Hematopoietic multipotent progenitor cell treated with erythropoietin and hydrocortisone succinate and interleukin-3 and kit ligand, for 17 days (in vitro differentiated cells): Measurements from ENCODE around the gene PPA1.
"Not testable (repeated sequence)": the region's sequence is repeated elsewhere in the genome, so short reads cannot be mapped to it uniquely, and the experiment has no call there.

Experiments
- DNase-seq: peaks from one replicate; pipeline ENCODE4 v3.0.0-alpha.2; 2015; ENCODE audit warnings: low spot score

PPA1 gene

DNA sequence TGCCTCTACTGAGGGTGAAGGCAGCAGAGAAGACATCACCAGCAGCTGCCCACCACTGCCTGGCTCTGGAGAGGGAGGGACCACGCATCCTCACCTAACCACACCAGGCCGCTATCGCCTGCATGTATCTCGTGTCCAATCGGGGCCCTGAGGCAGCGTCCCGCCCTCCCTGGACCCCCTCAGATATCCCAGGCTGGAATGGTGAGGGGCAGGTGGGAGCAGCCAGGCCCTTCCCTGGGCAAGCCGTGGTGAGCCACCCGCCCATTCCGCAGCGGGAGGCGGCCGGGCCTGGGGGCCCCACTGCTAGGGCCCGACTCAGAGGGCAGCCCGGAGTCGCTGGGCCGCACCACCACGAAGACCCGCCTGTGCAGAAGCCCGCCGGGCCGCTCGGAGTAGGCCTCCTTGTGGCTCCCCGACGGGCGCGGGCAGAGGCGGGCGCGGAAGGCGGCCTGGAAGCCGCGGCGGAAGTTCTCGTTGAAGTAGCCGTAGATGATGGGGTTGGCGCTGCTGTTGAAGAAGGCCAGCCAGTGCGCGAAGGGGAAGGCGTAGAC is 21.6 kb upstream of the PPA1 start:
- DNase-seq: no peak

DNA sequence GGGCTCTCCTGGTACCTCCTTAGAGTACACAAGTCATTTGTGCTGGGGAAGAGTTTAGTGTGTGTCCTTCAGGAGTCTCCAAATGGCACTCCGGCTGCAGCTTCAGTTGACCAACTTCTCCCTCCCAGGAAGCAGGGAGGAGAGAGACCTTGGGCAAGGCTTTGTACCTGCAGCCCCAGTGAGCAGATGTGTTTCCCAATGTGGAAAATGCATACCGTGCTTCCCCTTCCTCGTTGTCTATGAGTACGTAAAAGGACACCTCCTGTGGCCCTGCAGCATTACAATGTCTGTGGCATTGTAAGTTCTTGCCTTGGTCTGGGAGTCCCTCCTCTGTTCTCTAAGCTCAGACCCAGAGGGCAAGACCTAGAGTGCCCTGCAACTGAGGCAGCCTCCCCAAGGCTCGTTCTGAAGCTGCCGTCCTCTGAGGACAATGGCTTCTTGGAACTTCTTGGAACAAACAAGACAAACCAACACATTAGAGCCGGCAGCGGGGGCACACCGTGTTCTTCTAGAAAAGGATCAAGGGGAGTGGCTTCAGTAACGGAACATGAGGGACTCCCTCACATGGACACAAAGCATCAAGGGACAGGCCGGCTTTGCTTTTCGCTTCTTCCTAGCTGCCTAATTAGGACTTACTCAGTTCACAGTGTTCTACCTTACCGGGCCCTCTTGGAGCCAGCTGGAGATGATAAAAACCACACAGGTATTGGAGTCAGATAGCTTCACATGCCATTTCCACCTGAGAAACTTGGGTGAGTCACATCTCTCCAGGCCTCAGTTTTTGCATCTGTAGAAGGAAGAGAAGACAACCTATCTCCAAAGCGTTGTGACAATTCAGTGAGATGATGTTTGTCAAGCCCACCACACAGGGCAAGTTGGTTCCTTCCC is 20.9 kb upstream of the PPA1 start:
- DNase-seq: no peak

DNA sequence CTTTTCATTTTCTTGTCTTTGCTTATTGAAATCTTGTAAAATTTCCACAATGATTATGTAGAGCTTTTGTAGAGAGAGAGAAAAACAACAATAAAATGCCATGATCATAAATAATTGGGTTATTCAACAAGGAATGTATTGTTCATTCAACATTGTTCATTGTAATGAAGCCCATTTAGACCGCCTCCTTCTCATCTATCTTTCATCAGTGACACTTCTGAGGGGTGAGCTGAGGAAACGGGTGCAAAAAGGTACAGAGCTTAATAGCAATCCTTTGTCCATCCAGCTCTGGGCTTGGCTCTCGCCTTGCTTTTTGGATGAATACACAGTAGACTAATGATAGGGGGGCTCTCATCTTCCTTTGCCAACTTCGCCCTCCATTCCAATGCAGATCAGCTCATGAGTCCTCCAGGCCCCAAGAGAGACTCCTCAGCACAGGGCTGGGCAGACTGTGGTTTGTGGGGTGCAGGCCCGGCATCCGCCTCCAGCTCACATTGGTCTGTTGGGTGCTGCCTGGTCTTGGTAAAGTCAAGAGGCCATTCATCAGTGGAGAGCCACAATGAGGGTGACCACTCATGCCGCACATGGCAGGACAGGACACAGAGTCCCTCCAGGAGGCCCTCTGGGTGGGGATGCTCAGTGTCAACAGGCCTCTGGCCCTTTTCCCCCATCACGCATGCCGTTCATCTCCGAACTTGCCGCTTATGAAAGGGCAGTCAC is 17.9 kb upstream of the PPA1 start:
- DNase-seq: no peak

DNA sequence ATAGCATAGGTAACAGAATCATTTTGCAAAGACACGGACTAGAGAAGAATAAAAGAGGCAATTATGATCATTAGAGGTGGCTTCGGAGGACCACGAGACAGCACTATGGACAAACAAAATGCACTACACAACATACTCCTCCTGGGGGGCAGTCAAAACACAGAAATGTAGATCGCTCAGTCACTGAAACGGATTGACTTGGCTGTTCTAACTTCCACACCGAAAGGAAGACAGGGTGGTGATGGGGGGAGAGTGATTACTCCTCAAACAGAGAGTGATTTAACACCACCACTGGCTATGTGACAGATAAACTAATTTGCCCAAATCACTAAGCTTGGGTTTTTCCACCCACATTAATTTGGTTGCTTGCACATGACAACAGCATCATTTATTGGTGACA is 14.1 kb upstream of the PPA1 start:
- no peak for DNase-seq

DNA sequence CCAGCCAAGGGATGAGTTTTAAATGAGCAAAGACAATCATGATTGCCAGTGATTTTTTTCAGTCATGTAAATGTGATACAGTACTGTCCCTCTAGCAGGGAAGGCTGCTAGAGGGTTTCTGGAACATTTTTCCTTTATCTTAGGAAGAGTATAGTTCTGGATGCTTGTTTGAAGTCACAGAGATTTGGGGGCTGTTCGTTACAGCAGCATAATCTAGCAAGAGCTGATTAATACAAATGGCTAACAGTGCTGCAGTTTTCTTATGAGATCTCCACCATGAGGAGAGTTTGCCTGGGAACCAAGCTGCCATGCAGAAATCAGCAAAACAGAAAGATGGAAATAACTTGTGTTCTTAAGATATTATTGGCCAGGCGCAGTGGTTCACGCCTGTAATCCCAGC is 7.9 kb upstream of the PPA1 start:
- no peak for DNase-seq

DNA sequence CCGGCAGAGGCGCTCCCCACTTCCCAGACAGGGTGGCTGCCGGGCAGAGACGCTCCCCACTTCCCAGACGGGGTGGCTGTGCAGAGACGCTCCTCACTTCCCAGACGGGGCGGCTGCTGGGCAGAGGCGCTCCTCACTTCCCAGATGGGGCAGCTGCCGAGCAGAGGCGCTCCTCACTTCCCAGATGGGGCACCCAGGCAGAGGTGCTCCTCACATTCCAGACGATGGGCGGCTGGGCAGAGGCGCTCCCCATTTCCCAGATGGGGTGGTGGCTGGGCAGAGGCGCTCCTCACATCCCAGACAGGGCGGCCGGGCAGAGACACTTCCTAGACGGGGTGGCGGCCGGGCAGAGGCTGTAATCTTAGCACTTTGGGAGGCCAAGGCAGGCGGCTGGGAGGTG is 6.8 kb upstream of the PPA1 start:
- DNase-seq: not testable (repeated sequence)

DNA sequence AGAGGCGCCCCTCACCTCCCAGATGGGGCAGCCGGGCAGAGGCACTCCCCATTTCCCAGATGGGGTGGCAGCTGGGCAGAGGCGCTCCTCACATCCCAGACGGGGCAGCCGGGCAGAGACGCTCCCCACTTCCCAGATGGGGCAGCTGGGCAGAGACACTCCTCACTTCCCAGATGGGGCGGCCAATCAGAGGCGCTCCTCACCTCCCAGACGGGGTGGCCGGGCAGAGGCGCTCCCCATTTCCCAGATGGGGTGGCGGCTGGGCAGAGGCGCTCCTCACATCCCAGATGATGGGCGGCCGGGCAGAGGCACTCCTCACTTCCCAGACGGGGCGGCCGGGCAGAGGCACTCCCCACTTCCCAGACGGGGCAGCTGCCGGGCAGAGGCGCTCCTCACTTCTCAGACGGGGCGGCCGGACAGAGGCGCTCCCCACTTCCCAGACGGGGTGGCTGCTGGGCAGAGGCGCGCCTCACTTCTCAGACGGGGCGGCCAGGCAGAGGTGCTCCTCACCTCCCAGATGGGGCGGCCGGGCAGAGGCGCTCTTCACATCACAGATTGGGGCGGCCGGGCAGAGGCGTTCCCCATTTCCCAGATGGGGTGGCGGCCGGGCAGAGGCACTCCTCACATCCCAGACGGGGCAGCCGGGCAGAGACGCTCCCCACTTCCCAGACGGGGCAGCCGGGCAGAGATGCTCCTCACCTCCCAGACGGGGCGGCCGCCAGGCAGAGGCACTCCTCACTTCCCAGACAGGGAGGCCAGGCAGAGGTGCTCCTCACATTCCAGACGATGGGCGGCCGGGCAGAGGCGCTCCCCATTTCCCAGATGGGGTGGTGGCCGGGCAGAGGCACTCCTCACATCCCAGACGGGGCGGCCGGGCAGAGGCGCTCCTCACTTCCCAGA is 6.1 kb upstream of the PPA1 start:
- not testable (repeated sequence) for DNase-seq

DNA sequence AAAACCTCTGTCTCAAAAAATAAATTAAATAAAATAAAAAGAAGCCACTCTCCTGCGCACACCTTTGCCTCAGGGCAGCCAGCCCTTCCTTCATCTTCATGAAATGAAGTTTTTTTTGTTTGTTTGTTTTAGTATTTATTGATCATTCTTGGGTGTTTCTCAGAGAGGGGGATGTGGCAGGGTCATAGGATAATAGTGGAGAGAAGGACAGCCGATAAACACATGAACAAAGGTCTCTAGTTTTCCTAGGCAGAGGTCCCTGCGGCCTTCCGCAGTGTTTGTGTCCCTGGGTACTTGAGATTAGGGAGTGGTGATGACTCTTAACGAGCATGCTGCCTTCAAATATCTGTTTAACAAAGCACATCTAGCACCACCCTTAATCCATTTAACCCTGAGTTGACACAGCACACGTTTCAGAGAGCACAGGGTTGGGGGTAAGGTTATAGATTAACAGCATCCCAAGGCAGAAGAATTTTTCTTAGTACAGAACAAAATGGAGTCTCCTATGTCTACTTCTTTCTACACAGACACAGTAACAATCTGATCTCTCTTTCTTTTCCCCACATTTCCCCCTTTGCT is 4.8 kb upstream of the PPA1 start:
- DNase-seq: not testable (repeated sequence)

DNA sequence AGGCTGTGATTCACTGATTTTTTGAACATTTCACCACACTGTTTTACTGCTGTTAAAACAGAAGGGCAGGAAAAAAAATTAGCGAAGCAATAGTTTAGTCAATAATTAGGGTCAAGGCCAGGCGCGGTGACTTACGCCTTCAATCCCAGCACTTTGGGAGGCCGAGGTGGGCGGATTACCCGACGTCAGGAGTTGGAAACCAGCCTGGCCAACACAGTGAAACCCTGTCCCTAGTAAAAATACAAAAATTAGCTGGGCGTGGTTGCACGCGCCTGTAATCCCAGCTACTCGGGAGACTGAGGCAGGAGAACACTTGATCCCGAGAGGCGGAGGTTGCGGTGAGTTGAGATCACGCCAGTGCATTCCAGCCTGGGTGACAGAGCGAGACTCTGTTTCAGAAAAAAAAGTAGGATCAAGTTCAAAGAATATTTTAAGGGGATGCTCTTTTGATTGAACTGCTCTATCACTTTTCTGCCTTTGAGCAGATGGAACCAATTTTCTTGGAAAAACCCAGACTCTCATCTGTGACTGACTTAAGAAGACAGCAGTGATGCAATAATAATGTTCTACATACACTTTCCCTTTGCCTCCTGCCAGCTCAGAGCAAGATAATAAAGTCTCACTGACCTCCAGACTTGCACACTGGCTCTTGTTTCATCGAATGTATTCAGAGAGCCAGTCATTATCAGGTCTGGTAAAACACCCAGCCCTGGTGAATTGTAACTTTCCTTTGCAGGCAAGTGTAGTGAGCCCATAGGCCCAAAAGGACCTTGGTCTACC is 1.6 kb upstream of the PPA1 start:
- DNase-seq: no peak

DNA sequence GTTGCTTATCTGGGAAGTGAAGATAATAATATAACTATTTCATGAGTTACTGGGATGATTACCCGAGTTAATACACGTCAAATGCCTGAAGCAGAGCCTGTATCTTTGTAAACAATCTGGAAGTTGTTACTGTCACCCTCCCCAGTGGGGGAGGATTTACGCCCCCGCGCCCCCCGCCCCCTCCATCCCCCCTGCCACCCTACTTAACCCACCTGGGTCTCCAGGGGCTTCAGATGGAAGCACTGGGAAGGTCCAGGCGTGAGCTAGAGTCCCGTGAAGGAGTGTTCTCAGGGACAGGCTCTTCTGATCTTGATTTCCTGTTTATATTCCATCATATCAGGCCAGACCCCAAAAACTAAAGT is 691 bp upstream of the PPA1 start:
- no peak for DNase-seq

DNA sequence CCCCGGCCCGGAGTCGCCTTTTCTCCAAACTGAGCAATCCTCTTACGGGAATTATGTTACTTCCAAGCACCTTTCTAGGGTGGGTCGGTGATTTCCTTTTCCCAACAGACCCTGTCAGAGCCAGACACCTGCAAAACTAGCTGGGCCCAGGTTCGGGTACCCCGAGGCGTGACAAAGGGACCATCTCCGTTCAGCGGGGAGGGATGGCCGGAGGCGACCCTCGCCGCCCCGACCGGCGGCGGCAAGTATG is 445 bp downstream of the PPA1 start:
- no peak for DNase-seq

DNA sequence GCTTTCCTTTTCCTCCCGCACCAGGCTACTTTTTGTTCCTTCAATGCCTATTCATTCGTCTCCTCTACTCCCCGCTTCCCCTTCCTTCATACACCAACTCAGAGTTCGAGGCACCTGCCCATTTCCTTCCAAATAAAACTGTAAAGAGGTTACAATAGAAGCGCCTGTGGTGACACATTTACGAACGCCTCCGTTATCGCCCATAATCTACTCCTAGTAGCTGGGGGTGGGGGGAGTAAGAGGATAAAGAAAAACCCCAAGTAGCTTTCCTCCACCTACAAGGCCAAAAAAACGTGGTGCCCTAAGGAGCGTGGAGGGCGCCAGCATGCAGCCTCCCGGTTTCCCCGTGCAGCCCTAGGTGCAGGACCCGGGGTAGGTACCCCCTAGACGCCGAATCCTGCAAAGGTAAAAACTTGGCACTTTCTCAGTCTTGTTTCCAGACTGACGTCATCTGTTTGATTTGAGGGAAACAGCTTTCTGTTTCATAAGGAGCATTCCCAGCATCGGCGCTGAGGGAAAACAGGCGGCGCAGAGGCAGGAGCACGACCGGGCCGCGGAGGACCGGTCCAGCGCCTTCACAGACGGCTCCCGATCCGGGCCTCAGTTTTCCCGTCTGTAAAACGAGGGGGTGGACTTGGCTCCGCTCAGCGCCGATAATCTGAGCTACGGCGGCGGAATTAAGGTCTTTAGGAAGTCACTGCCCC is 922 bp downstream of the PPA1 start:
- DNase-seq: peak; percentile 43

DNA sequence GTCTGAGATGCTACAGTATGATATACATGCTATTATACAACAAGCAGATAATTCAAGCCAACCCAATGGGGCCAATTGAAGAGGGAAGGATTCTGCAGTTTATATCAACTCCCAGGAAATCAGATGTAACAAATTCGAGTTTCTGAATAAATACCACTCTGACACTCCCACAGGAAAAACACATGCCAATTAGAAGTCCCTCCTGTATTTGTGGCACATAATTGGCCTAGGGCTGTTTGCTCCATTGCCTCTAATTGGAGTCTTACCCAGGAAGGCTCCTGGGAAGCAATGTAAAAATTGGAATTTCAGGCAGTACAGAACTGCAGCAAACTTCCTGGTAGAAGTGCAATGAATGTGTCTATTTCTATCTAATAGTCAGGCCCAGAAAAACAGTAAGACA is 4.7 kb downstream of the PPA1 start:
- DNase-seq: no peak

DNA sequence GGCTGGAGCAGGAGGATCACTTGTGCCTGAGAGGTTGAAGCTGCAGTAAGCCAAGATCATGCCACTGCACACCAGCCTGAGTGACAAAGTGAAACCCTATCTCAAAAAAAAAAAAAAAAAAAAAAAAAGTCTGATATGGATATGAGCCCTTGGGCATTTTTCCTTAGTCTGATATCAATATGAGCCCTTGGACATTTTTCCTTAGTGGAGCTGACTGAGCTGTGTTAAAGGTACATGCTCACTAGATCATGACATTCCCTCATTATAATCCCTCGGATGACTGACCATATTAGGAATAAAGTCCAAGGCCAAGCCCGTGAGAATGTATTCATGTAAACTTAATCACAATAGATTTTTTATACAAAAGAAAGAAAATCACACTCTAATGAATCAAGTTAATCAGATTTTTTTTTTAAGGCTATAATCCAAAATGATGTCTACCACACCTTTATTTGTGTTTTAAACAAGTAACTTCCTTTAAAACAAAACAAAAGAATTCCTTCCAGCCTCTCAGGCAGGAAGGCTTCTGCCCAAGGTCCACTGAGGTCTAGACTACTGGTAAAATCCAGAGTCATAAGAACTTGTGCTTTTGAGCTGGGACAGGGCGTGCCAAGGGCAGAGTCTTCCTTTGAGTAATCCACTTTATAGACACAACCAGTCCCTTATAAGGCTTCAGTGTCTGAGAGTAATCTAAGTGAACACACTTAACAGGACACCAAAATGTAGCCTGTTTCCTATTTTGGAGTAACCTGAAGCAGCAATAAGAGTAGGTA is 5.5 kb downstream of the PPA1 start:
- DNase-seq: no peak

DNA sequence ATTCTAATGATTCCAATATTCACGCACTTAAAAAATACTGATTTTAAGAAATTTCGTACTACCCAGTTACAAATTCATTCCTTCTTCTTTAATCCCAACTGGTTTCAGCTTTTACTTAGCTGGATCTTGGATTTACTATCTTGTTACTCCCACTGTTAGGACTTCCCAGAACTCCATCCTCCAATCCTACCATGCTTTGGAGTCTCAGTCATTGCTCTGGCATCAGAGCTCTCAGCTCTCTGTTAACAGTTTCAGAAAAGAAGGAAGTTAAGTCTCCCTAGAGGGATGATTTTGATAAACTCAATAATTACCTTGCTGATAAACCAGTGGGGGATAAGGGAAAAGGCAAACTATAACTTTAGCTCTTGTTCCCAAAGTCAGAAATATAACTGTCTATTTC is 9.5 kb downstream of the PPA1 start:
- no peak for DNase-seq

DNA sequence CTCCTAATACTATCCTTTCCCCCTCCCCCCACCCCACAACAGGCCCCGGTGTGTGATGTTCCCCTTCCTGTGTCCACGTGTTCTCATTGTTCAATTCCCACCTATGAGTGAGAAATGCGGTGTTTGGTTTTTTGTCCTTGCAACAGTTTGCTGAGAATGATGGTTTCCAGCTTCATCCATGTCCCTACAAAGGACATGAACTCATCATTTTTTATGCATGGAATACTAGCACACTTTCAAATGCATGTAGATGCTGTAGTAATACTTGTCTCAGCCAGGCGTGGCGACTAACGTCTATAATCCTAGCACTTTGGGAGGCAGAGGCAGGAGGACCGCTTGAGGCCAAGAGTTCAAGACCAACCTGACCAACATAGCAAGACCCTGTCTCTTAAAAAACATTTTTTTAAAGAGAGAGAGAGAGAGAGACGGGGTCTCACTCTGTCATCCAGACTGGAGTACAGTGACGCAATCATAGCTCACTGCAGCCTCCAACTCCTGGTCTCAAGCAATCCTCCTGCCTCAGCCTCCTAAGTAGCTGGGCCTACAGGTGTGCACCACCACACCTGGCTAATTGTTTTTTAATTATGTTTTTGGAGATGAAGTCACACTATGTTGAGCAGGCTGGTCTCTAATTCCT is 10.3 kb downstream of the PPA1 start:
- not testable (repeated sequence) for DNase-seq

DNA sequence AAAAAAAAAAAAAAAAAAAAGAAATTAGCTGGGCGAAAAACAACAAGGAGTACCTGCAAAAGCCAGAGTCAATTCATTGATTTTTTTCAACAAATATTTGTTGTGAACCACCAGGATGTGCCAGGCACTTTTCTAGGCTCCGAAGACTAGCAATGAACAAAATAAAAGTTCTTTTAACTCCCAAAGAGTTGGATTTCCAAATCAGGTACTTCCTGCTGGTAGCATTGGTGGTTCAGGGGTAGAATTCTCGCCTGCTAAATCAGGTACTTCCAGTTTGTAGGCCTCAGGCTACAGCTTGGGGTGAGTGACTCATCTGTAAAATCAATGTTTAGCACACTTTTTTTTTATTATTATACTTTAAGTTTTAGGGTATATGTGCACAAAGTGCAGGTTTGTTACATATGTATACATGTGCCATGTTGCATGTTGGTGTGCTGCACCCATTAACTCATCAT is 10.9 kb downstream of the PPA1 start:
- no peak for DNase-seq

DNA sequence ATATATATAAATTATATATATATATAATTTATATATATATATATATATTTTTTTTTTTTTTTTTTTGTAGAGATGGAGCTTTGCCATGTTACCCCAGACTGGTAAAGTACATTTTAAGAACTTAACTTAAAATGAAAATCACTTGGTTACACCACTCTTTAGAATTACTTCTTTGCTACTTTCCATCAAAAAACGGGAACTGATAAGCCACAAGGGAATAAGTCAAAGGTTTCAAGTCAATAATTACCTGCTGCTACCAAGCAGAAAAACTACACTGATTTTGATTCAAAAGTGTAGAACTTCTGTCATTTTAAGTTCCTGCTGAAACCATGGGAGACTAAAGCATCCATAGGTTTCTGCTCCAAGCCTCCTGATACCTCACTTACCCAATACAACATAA is 12.2 kb downstream of the PPA1 start:
- DNase-seq: no peak

DNA sequence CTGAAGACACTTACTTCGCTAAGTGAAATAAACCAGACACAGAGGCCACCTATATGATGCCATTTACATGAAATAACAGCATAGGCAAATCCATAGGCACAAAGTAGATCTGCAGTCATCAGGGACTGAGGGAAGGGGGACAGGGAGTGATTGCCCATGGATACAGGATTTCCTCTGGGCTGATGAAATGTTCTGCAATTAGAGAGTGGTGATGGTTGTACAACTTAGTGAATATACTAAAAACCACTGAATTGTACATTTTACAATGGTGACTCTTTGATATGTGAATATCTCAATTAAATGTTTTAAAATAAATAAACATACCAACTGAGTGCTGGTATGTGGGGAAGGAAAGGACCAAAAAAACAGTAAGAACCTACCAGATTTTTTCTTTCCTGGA is 20.4 kb downstream of the PPA1 start:
- no peak for DNase-seq
